Activated CD8-positive, alpha-beta memory T cell treated with anti-CD3 and anti-CD28 coated beads for 1 hour (primary cell): ENCODE results near the gene PCSK5.

Experiments
- DNase-seq, 2 donors: peaks; one replicate each; pipeline ENCODE4 v3.0.0-alpha.2; 2020; ENCODE audit warnings: low read depth in 1 of 2; ENCODE audit errors: extremely low read depth in 1 of 2

PCSK5 gene

DNA sequence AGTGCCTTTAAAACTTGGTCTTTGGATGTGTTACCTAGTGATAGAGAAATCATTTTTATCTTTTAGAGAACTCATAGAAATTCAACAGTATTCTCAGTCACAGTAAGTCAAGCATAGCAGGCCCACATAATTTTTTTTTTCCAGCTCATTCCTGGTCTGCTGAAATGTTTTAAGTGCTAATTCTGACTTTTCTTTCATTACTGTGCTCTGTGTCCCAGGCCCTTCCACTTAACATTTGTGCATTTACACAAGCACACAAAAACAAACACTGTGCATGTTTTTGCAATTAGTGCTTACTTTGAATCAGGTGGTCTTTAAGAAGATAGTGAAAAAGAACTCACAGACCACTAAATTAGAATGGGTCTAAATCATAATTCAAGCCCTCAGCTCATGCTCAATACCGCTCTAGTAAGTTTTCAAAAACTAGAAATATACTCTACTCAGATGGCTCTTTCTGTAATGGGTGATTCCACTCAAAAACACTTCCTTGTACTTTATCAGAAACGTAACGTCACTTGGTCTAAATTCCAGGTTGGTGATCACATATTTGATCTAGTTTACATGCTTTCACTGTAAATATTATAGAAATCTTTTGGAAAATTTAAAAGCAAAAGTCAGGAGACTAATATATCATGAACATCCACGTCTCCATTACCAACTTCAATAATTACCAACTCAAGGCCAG is 107.8 kb downstream of the PCSK5 start:
- DNase-seq = no peak

DNA sequence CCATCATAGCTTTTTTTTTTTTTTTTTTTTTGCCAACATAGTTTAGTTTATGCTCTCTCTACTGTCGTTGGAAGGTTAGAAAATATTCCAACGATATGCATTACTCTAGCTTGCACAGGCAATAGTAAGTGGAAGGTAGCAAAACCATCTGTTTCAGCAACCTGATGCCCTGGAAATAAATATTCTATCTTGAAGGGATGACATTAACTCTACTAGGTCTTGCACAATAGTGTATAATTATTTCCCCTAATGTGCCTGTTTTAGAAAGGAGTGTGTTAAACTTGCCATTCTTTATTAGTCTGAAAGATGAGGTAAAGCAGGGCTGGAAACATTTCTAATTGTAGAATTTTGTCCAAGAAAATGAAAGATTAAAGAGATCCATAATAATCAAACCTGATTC is 111.0 kb downstream of the PCSK5 start:
- DNase-seq = no peak

DNA sequence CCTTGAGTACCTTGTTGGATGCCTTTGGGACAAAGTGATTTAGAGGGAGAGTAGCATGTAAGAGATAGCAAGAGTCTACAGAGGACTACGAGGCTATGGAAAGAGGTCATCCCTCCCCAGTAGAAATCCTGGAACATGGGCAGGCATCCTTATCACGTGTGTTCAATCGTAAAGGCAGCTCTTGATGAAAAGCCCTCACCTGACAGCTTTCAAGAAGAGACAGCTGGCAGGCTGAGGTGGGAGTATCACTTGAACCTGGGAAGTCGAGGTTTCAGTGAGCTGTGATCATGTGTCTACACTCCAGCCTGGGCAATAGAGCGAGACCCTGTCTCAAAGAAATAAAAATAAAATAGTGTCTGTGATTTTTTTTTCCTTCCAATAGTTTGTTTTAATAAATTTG is 112.6 kb downstream of the PCSK5 start:
- DNase-seq = no peak

DNA sequence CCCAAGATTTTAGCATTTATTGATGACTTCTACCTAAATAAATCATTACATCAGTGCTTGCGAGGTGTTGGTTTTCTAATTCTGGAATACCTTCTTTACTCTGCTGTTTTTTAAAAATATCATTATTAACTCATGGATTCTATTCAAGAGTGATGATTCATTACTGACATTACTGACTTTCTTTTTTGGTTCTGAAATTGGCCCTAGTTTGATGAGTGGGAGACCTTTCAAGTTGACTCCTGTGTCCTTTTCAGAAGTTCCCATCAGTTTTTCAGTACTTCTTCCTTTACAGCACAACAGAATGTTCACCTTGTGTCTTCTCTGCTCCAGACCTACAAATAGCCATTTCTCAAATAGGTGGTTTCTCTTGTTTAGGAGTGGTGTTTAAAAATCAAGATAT is 114.1 kb downstream of the PCSK5 start:
- DNase-seq = no peak

DNA sequence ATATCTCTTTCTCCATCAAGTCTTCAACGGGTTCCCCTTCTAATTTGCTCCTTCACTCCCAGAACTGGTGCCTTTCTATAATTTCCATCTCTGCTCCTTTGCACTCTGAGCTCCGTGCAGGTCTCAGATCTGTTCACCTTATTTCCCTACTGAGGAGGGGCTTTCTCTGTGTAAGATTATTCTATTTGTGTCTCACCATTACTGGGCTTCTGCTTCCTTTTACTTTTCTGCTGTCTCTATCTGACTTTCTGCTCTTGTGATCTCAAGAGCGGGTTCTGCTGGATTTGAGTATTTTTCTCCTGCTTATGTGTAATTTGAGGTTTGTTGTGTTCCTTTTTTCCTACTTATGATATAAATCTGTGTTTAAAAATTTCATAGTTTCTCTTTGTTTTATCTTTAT is 117.5 kb downstream of the PCSK5 start:
- no peak for DNase-seq

DNA sequence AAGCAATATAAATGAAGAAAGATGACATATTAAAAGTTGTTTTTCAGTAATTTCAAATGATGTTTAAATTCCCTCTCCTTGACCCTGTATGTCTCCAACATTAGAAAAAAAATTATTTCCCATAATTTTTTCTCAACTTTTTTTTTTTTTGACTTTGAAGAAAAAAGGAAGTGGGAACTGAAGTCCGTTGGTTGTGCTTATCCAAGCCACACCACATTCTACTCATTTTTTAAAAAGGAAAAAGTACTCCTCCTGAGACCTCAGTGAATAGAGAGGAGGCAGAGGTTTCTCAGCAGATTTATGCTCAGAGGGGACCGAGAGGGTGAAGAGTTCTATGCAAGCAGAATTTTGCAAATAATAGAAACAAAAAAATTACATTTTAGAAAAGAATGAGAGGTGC is 123.3 kb downstream of the PCSK5 start:
- DNase-seq = no peak

DNA sequence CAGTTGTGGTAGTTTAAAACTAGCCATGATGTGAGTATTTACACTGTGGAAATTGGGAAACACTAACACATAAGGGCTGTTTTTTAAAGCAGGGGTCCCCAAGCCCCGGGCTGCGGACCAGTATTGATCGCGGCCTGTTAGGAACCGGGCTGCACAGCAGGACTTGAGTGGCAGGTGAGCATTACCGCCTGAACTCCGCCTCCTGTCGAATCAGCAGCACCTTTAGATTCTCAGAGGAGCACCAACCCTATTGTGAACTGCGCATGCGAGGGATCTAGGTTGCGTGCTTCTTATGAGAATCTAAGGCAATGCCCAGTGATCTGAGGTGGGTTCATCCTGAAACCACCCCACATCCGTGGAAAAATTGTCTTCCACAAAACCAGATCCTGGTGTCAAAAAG is 127.8 kb downstream of the PCSK5 start:
- no peak for DNase-seq

DNA sequence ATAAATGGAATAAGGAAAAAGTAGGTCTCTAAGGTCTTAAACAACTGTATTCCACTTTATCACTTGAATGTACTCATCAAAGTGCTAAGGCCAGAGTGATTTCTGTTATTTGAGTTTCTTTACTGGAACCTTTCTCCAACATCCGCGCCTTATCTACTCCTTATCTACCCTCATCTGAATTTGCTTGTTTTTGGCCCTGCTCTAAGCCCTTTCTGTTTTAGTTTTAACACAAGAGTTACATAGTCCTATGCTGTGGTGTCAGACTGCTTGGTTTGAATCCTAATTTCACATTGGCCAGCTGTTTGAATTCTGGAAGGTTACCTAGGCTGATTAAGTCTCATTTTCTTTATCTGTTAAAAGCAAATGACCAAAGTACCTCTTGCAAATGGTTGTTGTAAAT is 128.3 kb downstream of the PCSK5 start:
- no peak for DNase-seq

DNA sequence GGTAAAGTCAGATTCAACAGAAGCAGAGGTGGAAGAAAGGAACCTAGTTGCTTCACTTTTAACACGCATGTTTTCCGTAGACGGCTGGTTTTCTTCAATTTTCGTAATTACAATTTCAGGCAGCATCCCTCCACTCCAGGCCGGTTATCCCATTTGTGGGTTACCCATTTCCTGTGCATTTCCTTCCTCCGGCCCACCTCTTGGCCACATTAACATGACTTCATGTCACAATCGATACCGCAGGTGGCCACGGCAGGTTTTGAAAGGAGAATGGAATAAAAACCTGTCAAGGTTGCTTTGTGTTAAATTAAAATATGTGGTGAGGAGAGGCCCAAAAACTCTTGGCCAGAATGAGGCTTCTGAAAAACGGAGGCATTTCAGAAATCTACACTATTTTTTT is 130.2 kb downstream of the PCSK5 start:
- no peak for DNase-seq

DNA sequence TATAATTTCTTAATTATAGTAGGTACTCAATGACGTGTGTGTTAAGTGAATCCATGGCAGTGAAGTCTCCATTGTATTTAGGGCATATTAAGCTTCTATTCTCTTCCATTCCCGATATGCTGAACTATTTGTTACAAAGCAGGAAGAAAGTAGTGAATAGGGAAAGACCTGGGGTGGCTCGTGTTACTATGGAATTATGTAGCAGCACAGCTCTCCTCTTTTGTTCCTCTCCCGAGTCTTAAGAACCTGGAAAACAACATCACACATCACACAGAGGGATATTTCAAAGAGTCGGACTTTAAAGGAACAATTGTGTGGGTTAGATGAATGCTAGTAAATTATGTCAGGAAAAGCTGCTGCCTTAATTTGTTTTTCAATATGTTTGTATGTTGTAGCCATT is 131.8 kb downstream of the PCSK5 start:
- no peak for DNase-seq

DNA sequence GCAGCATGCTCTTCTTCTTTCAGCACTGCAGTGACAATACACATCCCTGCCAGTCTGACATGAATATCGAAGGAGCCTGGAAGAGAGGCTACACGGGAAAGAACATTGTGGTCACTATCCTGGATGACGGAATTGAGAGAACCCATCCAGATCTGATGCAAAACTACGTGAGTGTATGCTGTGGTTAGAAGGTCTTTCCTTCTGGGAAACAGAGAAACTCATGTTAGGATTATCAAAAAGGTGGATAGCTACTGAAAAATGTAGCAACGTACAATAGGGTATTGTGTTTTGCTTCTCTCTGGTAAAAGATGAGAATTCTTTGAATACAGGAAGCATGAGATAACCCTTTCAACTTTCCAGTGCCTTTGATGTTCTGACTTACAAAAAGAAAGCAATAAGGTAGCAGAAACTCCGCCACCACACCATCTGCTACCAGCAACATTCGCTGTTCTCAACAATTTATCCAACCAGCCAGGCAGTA is 133.3 kb downstream of the PCSK5 start:
- DNase-seq = peak in 1 of 2 donors; percentile 15

DNA sequence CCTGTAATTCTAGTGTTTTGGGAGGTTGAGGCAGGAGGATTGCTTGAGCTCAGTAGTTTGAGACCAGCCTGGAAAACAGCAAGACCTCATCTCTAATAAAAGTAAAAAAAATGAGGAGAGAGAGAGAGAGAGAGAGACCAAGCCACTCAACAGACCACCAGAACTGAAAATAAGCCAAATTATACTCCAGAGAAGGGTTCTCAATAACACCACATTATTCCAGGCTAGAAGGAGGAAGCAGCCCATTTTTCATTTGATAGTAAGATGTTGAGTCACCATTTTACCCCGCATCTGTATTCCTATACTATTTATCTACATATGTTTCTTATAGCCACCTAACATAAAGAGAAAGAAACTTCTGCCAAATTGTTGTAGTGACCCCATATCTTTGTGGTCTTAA is 134.8 kb downstream of the PCSK5 start:
- no peak for DNase-seq

DNA sequence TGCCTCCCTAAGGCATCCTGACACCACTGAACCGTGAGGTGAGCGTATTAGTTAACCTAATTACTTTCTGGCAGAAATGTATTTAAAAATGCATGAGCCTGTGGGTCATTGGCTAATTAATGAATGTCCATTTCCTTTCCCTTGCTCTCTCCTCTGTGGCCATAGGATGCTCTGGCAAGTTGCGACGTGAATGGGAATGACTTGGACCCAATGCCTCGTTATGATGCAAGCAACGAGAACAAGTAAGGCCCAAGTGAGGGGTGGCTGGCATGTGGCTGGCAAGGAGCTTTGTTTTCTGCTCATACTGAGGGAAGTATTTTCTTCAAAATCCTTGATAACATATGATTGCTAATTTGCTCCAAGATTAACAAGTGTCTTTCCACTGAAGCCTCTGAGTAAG is 136.3 kb downstream of the PCSK5 start:
- no peak for DNase-seq

DNA sequence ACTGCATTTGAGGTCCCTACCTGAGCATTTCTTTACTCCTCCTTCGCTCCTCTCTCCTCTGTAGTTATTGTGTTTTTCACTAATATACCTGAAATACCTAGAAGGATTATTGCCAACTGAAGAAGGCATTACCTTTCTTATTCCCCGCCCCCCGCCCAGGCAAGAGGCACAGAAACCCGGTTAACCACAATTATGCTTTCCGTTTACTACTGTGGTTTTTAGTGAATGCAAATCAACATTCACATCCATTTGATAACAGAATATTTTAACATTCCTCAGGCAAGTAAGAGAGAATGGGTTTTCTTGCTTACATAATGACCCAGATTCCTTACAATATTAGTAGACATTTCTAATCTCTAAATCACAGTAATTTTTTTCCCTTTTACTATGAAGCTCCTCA is 136.9 kb downstream of the PCSK5 start:
- DNase-seq = no peak

DNA sequence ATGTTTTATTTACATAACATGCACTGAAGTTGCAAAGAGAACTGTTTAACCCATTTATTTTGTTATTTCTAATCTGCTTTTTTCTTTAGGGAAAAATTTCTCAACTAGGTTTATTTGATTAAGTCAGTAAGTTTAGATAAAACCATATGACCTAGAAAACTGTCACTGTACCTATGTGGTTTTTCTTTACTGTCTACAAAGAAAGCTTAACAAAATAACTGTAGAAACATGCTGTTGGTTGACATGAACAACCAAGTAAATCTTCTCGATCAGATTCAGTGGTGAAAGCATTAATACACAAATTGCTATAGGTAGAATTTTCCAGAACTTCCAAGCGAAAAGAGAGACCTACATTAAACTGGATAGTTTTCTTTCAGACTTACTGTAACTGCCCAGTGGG is 137.4 kb downstream of the PCSK5 start:
- no peak for DNase-seq

DNA sequence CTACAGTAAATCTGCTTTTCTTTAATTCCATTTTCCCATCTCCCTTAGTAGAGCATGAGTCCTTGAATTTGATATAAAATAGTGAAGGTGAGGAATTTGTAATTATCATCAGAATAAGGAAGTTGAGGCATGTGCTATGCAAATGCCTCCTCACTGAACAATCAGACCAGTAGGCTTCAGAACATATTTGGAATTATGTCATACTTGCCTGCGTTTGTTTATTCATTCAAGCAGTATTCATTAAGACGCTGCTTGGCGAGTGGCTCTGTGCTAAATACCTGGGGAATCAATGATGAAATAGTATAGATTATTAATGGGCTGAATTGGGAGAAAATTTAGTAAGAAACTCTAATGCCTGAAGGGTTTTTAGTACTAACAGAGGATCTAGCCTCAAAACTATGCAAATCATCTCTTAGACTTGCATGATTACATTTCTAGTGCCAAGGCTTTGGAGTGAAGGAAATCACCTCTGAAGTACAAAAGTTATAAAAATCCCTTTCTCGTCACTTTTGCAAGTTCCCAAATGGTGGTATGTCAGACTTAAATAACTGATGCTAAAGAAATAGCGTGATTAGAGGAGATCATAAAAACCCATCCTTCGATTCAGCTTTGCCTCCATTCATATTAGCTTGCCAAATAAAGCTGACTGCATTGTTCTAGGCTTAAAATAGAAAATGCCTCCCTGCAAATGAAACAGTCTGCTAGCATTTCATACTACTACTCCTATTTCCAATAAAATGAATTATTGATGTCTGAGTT is 141.7 kb downstream of the PCSK5 start:
- DNase-seq = no peak

DNA sequence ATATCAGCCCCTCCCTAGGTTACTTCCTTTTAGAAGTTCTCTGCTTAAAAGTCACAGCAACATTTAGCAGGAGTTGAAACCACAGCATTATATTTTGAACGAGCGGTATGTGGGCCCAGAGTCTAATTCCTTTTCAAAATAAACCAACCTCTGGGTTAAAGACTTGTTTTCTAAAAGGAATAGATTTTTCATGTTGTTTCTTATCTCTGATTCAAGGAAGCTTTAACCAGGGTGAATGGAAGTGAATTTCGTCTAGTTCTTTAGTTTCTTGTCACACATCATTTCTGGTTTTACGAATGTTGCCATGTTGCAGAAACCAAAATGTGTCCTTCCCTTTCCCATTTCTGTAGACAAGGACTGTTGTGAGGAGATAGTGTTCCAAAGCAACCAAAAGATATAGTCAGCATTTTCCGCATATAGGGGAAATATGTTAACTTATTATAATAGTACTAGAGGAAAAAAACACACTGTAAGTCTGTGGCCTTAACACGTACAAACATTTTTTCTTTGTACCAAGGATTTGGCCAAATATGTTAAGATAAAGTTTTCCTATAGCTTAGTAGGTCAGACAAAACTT is 142.4 kb downstream of the PCSK5 start:
- DNase-seq = no peak

DNA sequence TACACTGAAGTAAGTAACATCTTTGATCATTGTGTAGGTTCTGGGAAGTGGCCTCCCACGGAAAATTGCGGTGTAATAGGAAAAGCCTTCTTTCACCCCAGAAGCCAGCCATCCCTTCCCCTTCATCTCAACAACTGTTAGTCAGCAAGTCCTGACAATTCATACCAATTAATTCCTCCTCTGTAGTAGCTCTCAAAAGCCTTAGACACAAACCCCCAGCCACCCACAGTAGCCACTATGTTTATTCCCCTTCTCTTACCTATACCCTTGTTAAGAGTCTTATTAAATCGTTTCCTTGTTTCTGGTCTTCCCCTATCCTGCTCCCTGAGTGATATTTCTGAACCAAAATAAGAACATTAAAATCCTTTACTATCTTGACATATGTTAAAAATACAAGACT is 143.6 kb downstream of the PCSK5 start:
- no peak for DNase-seq

DNA sequence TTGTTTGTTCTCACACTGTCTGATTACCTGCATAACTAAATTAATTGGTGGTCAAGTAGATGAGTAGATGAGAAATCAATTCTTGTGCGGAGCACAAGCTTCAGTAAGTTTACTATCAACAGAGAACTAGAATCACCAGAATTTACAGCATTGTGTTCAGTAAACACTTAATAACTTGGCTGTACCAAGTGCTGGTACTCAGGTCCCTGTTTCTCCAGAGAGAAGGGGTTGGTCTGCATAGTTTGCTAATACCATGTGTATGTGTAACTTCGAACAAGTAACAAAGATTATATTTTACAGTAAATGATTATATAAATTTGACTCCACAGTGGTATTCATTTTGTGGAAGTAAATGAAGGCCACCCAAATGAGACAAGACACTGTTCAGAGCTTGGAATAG is 146.3 kb downstream of the PCSK5 start:
- DNase-seq = no peak

DNA sequence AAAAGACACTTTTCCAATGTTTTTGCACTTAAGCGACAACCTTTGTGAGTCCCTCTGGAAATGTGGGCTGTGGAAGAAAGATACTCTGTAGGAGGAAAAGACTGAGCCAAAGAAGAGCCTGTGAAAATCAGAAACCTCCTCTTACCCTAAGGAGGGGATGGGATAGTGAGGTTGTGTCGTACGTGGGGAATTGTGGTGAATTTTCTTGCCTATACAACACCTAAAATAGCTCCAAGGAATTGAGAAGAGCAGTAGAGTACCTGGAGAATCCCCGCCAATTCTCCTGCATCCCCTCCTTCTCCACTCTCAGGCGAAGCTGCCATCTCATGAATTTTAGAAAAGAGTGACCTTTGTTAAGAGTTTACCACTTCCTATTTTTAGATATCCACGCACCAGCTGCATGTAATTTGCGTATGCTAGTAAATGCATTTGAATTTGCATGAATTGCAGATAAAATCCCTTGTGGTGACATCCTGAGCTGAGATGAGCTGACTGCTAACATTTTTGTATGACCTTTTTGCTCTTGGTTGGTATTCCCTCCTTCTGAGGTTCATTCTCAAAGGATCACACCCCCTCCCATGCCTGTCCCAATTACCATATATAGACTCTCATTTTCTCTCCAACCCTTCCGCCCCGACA is 147.2 kb downstream of the PCSK5 start:
- DNase-seq = no peak

DNA sequence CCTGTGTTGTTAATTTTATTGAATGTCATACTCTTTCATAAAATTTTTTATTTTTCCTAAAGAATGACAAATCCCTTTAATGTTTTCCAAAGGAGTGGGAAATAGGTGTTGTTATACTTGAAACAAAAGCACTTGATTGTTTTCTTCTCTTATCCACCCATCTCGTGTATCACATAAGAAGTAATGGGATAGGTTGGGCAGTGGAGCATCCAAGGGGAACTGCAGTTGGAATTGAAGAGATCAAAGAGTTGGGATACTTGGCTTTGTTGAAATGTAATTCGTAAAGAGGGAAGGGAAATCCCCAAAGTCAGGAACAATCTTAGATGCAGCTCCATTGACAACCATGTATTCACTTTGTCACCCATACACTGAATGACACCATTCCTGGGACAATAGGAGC is 148.0 kb downstream of the PCSK5 start:
- no peak for DNase-seq
